Anterior cingulate cortex (tissue), 58 donors: ENCODE results near the gene MYL12B.
"Not testable (repeated sequence)": the region's sequence is repeated elsewhere in the genome, so short reads cannot be mapped to it uniquely, and the experiment has no call there.

Experiments used
- DNase-seq, 58 donors: peaks; one replicate each; lab custom pipeline; 2025; lab: John Stamatoyannopoulos, UW

Gene MYL12B

GRCh38 chr18:3261373-3262233 lies at the start of gene MYL12B:
MYL12B (plus strand) TSS chr18:3262133; CDS start chr18:3272899, 10,766 bp downstream.
- DNase-seq = peak in 57 of 58 donors; percentile 26 to 86 (median 74)

- DNase-seq = no peak
Measured at GRCh38 chr18:3212657-3213056, 49.3 kb upstream of the MYL12B start.

- no peak for DNase-seq
Measured at GRCh38 chr18:3213300-3214059, 48.5 kb upstream of the MYL12B start.

GRCh38 chr18:3214855-3215637 lies 46.9 kb upstream of the MYL12B start:
- no peak for DNase-seq

- DNase-seq = no peak
Measured at GRCh38 chr18:3216987-3217386, 44.9 kb upstream of the MYL12B start.

GRCh38 chr18:3217948-3218647 lies 43.8 kb upstream of the MYL12B start:
- no peak for DNase-seq

GRCh38 chr18:3218819-3219218 lies 43.1 kb upstream of the MYL12B start:
- no peak for DNase-seq

- peak in 2 of 58 donors; percentile 3 to 14 for DNase-seq
Measured at GRCh38 chr18:3219241-3219630, 42.7 kb upstream of the MYL12B start.

GRCh38 chr18:3219631-3220335 lies 42.1 kb upstream of the MYL12B start, which contains the start of gene MYOM1:
MYOM1 (minus strand) TSS chr18:3219968; CDS start chr18:3215223, 4,745 bp downstream.
- DNase-seq = no peak

GRCh38 chr18:3220868-3221267 lies 41.1 kb upstream of the MYL12B start:
- DNase-seq = not testable (repeated sequence)

GRCh38 chr18:3221496-3221895 lies 40.4 kb upstream of the MYL12B start:
- DNase-seq = no peak

- no peak for DNase-seq
Measured at GRCh38 chr18:3223356-3223755, 38.6 kb upstream of the MYL12B start.

- DNase-seq = no peak
Measured at GRCh38 chr18:3224223-3224622, 37.7 kb upstream of the MYL12B start.

- no peak for DNase-seq
Measured at GRCh38 chr18:3225588-3225987, 36.3 kb upstream of the MYL12B start.

- no peak for DNase-seq
Measured at GRCh38 chr18:3226048-3226447, 35.9 kb upstream of the MYL12B start.

GRCh38 chr18:3230401-3231334 lies 31.3 kb upstream of the MYL12B start:
- DNase-seq = no peak

GRCh38 chr18:3233004-3233403 lies 28.9 kb upstream of the MYL12B start:
- DNase-seq = no peak

- no peak for DNase-seq
Measured at GRCh38 chr18:3233433-3234168, 28.3 kb upstream of the MYL12B start.
